ENCODE measurements around the gene GBA3. TPM values are rescaled to one million over a fixed set of nuclear protein-coding genes. Genes with fewer than 3 reads are reported as not detected.

GBA3 gene
- total RNA-seq, 2 experiments from 2014 or later, result not detected

GRCh38 chr4:22670956-22671355 lies 21.8 kb upstream of the GBA3 start:
- ATAC-seq, result peak; percentile 79
- intact Hi-C loops (cut with micrococcal nuclease), result no loop called here

GRCh38 chr4:22672519-22672918 lies 20.2 kb upstream of the GBA3 start:
- Mint-ChIP-seq H3K36me3 (ENCODE audit: low read depth) (no peaks in the 10 kb centered on the region), H3K27me3 (no peaks in the 10 kb centered on the region), H3K27ac (peak overlapping the region; percentile 55), H3K4me1 (ENCODE audit: low read depth) (peaks cover 65% of the 10 kb centered on the region), H3K9me3 (peaks cover 1% of the 10 kb centered on the region), H3K4me3 (no peak overlapping the region)
- DNase-seq, result no peak
- CTCF ChIA-PET, result interaction anchor here (0.8 to 1.7 kb wide), 4 partner anchors 9 to 65 kb away, joined by 3 to 6 read pairs (median 4); no protein-coding TSS in a partner anchor
- ATAC-seq, result peak; percentile 56
- TF ChIP-seq CTCF (IDR thresholded peaks at IDR 0.05), result no peak
- intact Hi-C loops (cut with micrococcal nuclease), result loop anchor here (2.0 kb wide), 1 partner anchor 64 kb away; no protein-coding TSS in a partner anchor
- POLR2A ChIA-PET, result interaction anchor here (1.3 kb wide), 1 partner anchor 11 kb away, joined by 4 read pairs; no protein-coding TSS in a partner anchor

More at GRCh38 chr4:22670956-22671355, 21.8 kb upstream of the GBA3 start:
- CTCF ChIA-PET, result interaction anchor here (1.7 kb wide), 1 partner anchor 10 kb away, joined by 5 read pairs; no protein-coding TSS in a partner anchor
- Mint-ChIP-seq H3K27ac (no peak overlapping the region), H3K9me3 (peaks cover 1% of the 10 kb centered on the region), H3K36me3 (ENCODE audit: low read depth) (no peaks in the 10 kb centered on the region), H3K27me3 (no peaks in the 10 kb centered on the region), H3K4me1 (ENCODE audit: low read depth) (peaks cover 55% of the 10 kb centered on the region), H3K4me3 (no peak overlapping the region)
- DNase-seq, result no peak
- no peak for TF ChIP-seq CTCF (IDR thresholded peaks at IDR 0.05)
- POLR2A ChIA-PET, result no interaction called here

- H3K9me3 Mint-ChIP-seq, result peaks cover under 1% of the 10 kb centered on the region
Observed at GRCh38 chr4:22672944-22673343, 19.8 kb upstream of the GBA3 start.

GRCh38 chr4:22674700-22675099 lies 18.0 kb upstream of the GBA3 start:
- peaks cover 57% of the 10 kb centered on the region for H3K4me1 Mint-ChIP-seq (ENCODE audit: low read depth)
- intact Hi-C loops (cut with micrococcal nuclease), result no loop called here
- no peak for TF ChIP-seq CTCF (IDR thresholded peaks at IDR 0.05)

More at GRCh38 chr4:22672944-22673343, 19.8 kb upstream of the GBA3 start:
- TF ChIP-seq CTCF (IDR thresholded peaks at IDR 0.05), result no peak
- ChIA-PET CTCF (interaction anchor here (0.8 to 1.7 kb wide), 2 partner anchors 19 to 66 kb away, joined by 3 to 6 read pairs; no protein-coding TSS in a partner anchor), POLR2A (interaction anchor here (1.3 kb wide), 1 partner anchor 11 kb away, joined by 4 read pairs; no protein-coding TSS in a partner anchor)
- H3K4me3 Mint-ChIP-seq, result no peak overlapping the region
- intact Hi-C loops (cut with micrococcal nuclease), result loop anchor here (2.0 kb wide), 1 partner anchor 64 kb away; no protein-coding TSS in a partner anchor
- peaks cover 69% of the 10 kb centered on the region for H3K4me1 Mint-ChIP-seq (ENCODE audit: low read depth)
- H3K36me3 Mint-ChIP-seq (ENCODE audit: low read depth), result no peaks in the 10 kb centered on the region
- no peaks in the 10 kb centered on the region for H3K27me3 Mint-ChIP-seq
- ATAC-seq (no peak), DNase-seq (no peak)
- H3K27ac Mint-ChIP-seq, result peak overlapping the region; percentile 55

GRCh38 chr4:22676063-22676462 lies 16.7 kb upstream of the GBA3 start:
- H3K27me3 Mint-ChIP-seq, result no peaks in the 10 kb centered on the region
- ChIA-PET POLR2A (no interaction called here), CTCF (interaction anchor here (0.8 to 0.9 kb wide), 2 partner anchors 31 to 287 kb away, joined by 3 read pairs; no protein-coding TSS in a partner anchor)
- no peak overlapping the region for H3K4me3 Mint-ChIP-seq
- ATAC-seq (no peak), DNase-seq (no peak)
- no peak overlapping the region for H3K27ac Mint-ChIP-seq
- intact Hi-C loops (cut with micrococcal nuclease), result no loop called here
- TF ChIP-seq CTCF (IDR thresholded peaks at IDR 0.05), result no peak
- H3K9me3 Mint-ChIP-seq, result no peaks in the 10 kb centered on the region
- no peaks in the 10 kb centered on the region for H3K36me3 Mint-ChIP-seq (ENCODE audit: low read depth)
- peaks cover 62% of the 10 kb centered on the region for H3K4me1 Mint-ChIP-seq (ENCODE audit: low read depth)

More at GRCh38 chr4:22674700-22675099, 18.0 kb upstream of the GBA3 start:
- ChIA-PET POLR2A (no interaction called here), CTCF (no interaction called here)
- Mint-ChIP-seq H3K36me3 (ENCODE audit: low read depth) (no peaks in the 10 kb centered on the region), H3K9me3 (no peaks in the 10 kb centered on the region), H3K27ac (no peak overlapping the region), H3K27me3 (no peaks in the 10 kb centered on the region), H3K4me3 (no peak overlapping the region)
- ATAC-seq (no peak), DNase-seq (no peak)
